GM19240 (cell line): ENCODE measurements around the gene AGAP1.
"Not testable (repeated sequence)": the region's sequence is repeated elsewhere in the genome, so short reads cannot be mapped to it uniquely, and the experiment has no call there.

ENCODE experiments used
- DNase-seq: peaks from one replicate; pipeline ENCODE4 v3.0.0; 2011; ENCODE audit warnings: low spot score; ENCODE audit not compliant: insufficient read length

Gene AGAP1

DNA sequence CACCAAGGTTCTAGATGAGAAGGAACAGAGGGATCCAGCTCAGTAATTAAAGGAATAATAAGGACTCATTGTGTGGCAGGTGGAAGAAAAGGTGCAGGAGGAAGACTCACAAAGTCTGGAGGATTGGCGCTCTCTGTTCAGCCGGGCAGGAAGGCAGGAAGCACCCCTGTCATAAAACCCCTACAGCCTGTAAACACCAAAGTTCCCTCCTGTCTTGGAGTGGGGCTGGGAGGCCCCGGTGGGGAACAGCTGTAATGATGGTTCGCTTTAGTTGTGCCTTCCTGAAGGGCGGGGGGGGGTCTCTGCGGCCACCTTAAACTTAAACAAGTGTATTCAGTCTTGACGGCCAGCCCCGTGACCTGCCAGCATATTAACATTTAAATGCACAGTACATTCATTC lies 590.1 kb downstream of the AGAP1 start:
- DNase-seq, result no peak

- DNase-seq, result no peak
These were observed 591.4 kb downstream of the AGAP1 start for GRCh38 chr2:236085211-236085610.

- no peak for DNase-seq
These were observed 591.8 kb downstream of the AGAP1 start for GRCh38 chr2:236085647-236086046.

- no peak for DNase-seq
These were observed 592.6 kb downstream of the AGAP1 start for GRCh38 chr2:236086403-236086970.

DNA sequence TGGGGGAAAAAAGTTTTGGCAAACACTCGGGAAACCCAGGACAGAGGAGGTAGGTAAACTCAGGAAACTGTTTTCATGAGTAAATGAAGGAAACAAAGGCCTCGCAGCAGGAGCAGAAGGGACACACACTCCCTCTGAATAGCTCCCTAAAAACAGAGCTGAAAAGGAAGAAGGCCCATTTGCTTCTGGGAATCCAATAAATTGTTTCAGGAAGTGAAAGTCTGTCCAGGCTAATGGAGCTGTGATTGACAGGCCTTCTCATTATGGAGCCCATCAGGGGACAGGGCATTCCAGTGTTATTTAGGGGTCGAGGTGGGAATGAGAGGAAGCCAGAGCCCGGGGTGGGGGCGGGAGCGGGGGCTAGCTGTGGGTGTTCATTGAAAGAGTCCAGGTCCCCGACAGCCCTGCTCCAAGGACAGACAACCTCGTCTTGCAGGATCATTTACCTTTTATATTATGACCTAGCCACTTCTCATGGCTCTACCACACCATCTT lies 593.2 kb downstream of the AGAP1 start:
- no peak for DNase-seq

DNA sequence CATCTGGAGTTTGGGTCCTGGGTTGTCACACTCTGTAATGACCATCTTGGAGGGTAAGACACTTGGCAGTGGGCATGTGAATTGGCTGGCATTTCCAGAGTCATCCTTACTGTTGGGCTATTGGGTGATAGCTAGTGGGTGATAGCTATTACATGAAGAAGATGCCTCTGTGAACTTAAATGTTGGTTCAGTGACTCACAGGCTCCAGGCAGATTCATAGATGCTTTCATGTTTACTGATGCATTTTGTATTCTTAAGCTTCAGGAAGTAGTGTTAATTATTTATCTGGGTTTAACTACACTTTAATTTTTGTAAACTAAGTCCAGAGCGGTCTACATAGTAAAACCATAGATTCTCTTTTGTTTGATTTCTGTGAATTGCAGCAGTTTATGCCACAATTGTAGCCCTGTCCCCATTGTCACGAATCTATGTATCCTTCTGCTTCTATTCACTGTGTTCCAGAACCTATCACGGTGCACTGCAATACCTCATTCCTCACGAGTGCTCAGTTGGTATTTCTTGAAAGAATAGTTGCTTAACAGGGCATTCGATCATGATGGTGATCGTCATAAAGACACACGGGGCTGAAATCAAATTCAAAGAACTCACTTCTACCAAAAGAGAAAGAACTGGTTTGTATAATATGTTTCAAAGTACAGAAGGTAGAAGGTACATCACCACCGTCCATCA lies 594.7 kb downstream of the AGAP1 start:
- no peak for DNase-seq

GRCh38 chr2:236089271-236090026 lies 595.6 kb downstream of the AGAP1 start:
- no peak for DNase-seq

GRCh38 chr2:236090027-236090382 lies 596.2 kb downstream of the AGAP1 start:
- no peak for DNase-seq

- not testable (repeated sequence) for DNase-seq
These were observed 597.0 kb downstream of the AGAP1 start for GRCh38 chr2:236090826-236091225.

- DNase-seq, result no peak
These were observed 598.9 kb downstream of the AGAP1 start for GRCh38 chr2:236092714-236093113.

DNA sequence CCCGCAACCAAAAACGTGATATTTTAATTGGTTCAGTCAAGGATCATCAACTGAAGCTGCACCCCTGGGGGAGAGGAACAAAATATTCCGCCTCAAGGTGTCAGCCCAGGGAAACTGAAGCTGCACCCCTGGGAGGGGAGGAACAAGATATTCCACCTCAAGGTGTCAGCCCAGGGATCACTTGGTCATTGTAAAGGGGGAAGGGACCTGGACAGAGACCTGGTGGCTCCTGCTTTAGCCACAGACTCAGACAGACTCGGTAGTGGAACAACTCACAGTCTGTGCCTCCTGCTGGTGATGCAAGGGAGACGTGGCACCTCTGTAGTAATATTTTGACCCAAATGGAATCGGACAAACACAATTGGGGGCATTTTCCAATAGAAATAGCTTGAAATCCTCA lies 599.3 kb downstream of the AGAP1 start:
- no peak for DNase-seq

DNA sequence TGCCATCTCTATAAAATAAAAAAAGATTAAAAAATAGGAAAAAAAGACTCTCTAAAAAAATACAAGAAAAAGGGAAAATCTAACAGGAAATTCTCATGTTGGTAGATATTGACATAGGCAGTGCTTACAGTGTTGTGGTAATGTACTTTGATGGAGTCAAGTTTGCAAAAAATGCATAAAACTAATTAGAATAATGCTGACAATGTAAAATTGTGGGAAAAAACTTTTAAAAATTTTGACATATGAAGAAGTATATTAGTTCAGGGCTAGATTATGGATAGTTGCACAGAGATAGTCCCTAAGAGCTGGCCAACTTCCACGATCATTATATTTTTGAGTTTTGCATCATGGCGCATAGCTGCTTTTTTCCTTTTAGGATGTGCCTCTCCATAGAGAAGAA lies 601.7 kb downstream of the AGAP1 start:
- DNase-seq, result no peak

- no peak for DNase-seq
These were observed 607.6 kb downstream of the AGAP1 start for GRCh38 chr2:236101311-236101950.

- DNase-seq, result no peak
These were observed 609.1 kb downstream of the AGAP1 start for GRCh38 chr2:236102971-236103370.

DNA sequence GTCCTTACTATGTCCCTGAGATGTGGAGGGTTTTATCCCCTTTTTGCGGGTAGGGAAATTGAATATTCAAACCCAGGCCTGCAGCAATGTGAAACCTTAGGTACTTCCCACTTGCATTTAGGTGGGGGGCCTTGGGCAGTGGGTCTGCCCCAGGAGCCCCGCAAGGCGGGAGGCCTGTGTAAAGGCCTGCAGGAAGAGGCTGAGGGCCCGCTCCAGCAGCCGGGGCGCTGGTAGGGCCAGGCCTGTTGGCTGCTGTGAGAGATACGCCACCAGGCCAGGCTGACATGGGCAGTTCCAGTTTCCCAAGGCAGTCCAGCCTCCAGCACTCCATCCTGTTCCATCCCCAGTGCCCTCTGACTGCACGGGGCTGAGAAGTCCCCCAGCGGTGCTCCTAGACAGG lies 610.1 kb downstream of the AGAP1 start:
- no peak for DNase-seq

- DNase-seq, result no peak
These were observed 612.2 kb downstream of the AGAP1 start for GRCh38 chr2:236105955-236106607.

DNA sequence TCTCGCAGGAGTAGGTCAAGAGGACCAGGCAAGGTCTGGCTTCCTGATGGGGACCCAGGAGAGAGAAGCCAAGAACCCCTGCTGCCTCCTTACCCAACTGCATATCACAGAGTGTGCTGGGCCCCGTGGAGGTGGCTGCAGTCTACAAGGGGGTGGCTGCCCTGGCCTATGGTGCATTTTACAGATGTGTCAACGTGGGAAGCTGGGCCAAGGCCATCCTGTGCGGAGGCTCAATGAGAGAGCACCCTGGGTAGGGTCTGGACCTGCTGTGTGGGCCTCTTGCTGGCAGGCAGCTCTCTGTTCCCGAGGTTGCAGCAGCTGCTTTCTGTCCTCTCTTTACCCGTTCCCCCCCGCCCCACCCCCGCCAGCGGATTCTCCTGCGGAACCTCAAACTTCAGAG lies 612.9 kb downstream of the AGAP1 start:
- no peak for DNase-seq

DNA sequence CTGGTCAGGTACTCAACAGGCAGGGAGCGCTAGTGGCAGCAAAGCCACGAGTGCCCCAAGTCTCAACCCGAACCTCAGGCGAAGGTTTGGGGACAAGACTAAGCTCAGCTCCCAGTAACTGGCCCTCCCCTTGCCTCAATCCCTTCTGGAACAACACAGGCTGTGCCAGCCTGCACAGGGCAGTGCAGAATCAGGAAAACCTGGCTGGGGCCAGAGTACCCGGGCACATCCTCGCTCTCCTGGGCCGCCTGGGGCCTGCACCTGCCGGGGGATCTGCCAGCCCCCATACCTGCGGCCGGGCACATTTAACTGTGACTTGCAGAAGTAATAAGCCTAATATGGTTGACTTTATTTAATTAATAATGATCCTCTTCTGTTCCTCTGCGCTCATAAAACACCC lies 613.7 kb downstream of the AGAP1 start:
- no peak for DNase-seq

- no peak for DNase-seq
These were observed 614.2 kb downstream of the AGAP1 start for GRCh38 chr2:236107942-236108625.

DNA sequence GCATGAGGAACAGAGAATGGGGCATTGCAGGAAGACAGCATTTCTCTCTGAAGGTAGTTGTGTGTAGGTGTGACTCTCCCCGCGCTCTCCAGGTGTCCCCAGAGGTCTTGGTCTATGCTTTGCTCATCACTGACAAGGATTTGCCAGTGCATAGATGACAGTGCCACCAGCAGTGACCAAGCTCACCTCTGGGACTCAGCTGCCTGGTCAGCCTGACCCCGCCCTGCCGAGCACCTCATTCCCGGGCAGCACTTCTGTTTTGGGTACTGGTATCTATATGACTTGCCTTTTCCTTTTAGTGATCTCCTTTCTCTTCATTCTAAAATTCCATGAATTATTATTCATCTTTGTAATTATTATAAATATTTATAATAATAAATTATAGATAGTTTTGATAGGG lies 615.2 kb downstream of the AGAP1 start:
- DNase-seq, result no peak

DNA sequence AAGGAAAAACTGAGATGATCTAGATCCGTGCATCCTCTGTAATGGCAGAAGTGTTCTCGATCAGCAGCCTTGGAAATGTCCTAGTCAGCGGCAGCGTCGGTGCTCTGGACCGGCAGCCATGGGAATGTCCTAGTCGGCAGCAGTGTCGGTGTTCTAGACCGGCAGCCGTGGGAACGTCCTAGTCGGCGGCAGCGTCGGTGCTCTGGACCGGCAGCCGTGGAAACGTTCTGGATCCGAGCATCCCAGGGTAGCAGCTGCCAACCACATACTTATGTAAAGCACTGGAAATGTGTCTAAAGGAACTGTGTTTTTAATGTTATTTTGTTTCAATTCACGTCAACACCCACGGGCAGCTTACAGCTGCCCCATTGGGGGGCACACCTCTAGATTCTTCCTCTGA lies 615.6 kb downstream of the AGAP1 start:
- DNase-seq, result no peak
